Adrenal gland (tissue), 5 donors: Measurements from ENCODE around the gene KIZ.

Experiments used
- CTCF ChIP-seq, 6 experiments: fragments of 450-650 bp in 4 of 6; fragments of 200-600 bp in 2 of 6; sonication (generic) in 1 of 6; IDR thresholded peaks; 1 replicate in 5 of 6; 2 replicates in 1 of 6; pipeline versions ENCODE4 v1.5.1 to v1.8.0; 2016 to 2021; ENCODE audit warnings: antibody characterized with exemption in 6 of 6, mild to moderate bottlenecking in 2 of 6, moderate library complexity in 1 of 6
- POLR2A ChIP-seq, 2 donors: fragments of 450-650 bp; IDR thresholded peaks; one replicate each; pipeline ENCODE4 v1.6.1; 2017; ENCODE audit warnings: antibody characterized with exemption in 2 of 2, mild to moderate bottlenecking in 2 of 2, moderate library complexity in 1 of 2
- donor health status: DM: no; HTN: no; CAD: no.

- TF ChIP-seq CTCF (IDR thresholded peaks at IDR 0.05) (no peak), POLR2A (IDR thresholded peaks at IDR 0.05) (no peak)
Measured at GRCh38 chr20:21126581-21126870, 644 bp downstream of the KIZ start.
